SK-N-SH treated with all-trans-retinoic acid at 6 μM for 48 hours (cell line): ENCODE data around the gene ARHGAP4.

Experiments
- ARNTL ChIP-seq: fragments of 450-650 bp; formaldehyde crosslinking; IDR thresholded peaks from 2 replicates; pipeline ENCODE4 v1.5.0; 2020; ENCODE audit warnings: low read depth, mild to moderate bottlenecking, moderate library complexity, borderline replicate concordance
- ZFP30 ChIP-seq: fragments of 450-650 bp; formaldehyde crosslinking; IDR thresholded peaks from 2 replicates; pipeline ENCODE4 v1.5.0; 2022; ENCODE audit warnings: mild to moderate bottlenecking, moderate library complexity

DNA sequence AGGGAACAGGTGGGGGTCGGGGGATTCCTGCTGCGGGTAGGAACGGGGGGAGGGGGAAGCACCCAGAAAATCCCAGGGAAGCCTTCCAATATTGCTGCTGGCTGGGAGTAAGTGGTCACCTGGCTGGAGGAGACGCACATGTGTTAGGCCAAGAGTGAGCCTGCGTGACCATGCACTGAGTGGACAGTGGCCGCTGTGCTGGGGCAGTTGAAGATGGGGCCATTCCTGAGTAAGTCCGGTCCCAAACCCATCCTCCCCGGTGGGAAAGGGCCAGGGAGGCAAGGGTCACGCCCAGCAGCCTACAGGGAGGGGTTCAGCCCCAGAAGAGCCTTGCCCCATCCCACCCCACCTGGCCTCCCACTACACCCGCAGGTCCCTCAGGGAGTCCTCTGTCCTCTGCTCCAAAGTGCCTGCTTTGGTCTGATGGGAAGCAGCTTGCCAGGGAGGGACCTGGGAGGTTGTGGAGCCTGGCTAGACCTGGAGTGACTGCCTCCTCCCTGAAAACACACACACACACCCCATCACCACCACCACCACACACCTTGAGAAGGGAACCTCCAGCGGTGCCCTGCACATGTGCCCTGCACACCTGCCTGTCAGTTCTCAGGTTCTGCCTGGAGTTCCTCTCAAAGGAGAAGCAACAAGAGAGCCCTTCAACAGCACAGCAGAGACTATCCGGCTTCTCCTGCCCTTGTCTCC is 46.2 kb downstream of the ARHGAP4 start:
- TF ChIP-seq ZFP30 (CRISPR knock-in tag) (no peak), ARNTL (CRISPR knock-in tag) (no peak)
